Spleen (tissue), 7 donors: Measurements from ENCODE around the gene ELFN2.

Experiments used
- CTCF ChIP-seq, 11 experiments: fragments of 200-600 bp in 7 of 11; fragments of 450-650 bp in 4 of 11; sonication (generic) in 4 of 11; IDR thresholded peaks in 8 of 11; conservative IDR thresholded peaks in 3 of 11; 1 replicate in 7 of 11; 2 replicates in 4 of 11; pipeline versions ENCODE4 v1.4.0 to v1.8.0; 2016 to 2021; ENCODE audit warnings: antibody characterized with exemption in 11 of 11, inconsistent platforms in 4 of 11, mild to moderate bottlenecking in 1 of 11
- POLR2A ChIP-seq, 3 donors: fragments of 450-650 bp; IDR thresholded peaks; one replicate each; pipeline ENCODE4 v1.5.1; 2017; ENCODE audit warnings: antibody characterized with exemption in 3 of 3, mild to moderate bottlenecking in 1 of 3
- donor health status: DM: no; HTN: no; CAD: no; lungs with moderate emphysema.
- donor health status: DM: no; HTN: no; CAD: no.
- donor health status: DM: no; HTN: no; CAD: no.

GRCh38 chr22:37471727-37472417 is 44.6 kb upstream of the ELFN2 start:
- TF ChIP-seq CTCF (IDR thresholded peaks at IDR 0.05 in 8 of 11, conservative IDR thresholded peaks at IDR 0.05 in 3 of 11), result no peak
- no peak for TF ChIP-seq POLR2A (IDR thresholded peaks at IDR 0.05)
